HG02642 (cell line): ENCODE measurements around the gene PPP2R5D.
A peak's percentile ranks its signal among the peaks of the same experiment; 100 is the strongest.
"Not testable (repeated sequence)": the region's sequence is repeated elsewhere in the genome, so short reads cannot be mapped to it uniquely, and the experiment has no call there.

Experiments
- ATAC-seq: cut with Tn5 transposase; IDR thresholded peaks from one replicate; pipeline ENCODE4 v1.9.1; 2021; ENCODE audit warnings: mild to moderate bottlenecking; ENCODE audit not compliant: unreplicated experiment, poor library complexity

PPP2R5D gene

GRCh38 chr6:42984001-42984923 is at the start of gene PPP2R5D:
PPP2R5D (plus strand) TSS chr6:42984570; CDS start chr6:42984678, 108 bp downstream.
- ATAC-seq: peak; percentile 94

GRCh38 chr6:42935322-42935721 is 49.0 kb upstream of the PPP2R5D start:
- no peak for ATAC-seq

GRCh38 chr6:42936398-42936797 is 48.0 kb upstream of the PPP2R5D start:
- no peak for ATAC-seq

- no peak for ATAC-seq
Observed at GRCh38 chr6:42937548-42938427, 46.6 kb upstream of the PPP2R5D start.

- no peak for ATAC-seq
Observed at GRCh38 chr6:42938428-42938796, 46.0 kb upstream of the PPP2R5D start.

- ATAC-seq: no peak
Observed at GRCh38 chr6:42938987-42939809, 45.2 kb upstream of the PPP2R5D start.

GRCh38 chr6:42939810-42940167 is 44.6 kb upstream of the PPP2R5D start:
- no peak for ATAC-seq

GRCh38 chr6:42940493-42941045 is 43.8 kb upstream of the PPP2R5D start:
- ATAC-seq: no peak

GRCh38 chr6:42941356-42941755 is 43.0 kb upstream of the PPP2R5D start:
- ATAC-seq: not testable (repeated sequence)

GRCh38 chr6:42942444-42942843 is 41.9 kb upstream of the PPP2R5D start:
- ATAC-seq: no peak

GRCh38 chr6:42947950-42948349 is 36.4 kb upstream of the PPP2R5D start:
- ATAC-seq: no peak

GRCh38 chr6:42952389-42952788 is 32.0 kb upstream of the PPP2R5D start:
- no peak for ATAC-seq

- not testable (repeated sequence) for ATAC-seq
Observed at GRCh38 chr6:42954405-42954804, 30.0 kb upstream of the PPP2R5D start.

- ATAC-seq: no peak
Observed at GRCh38 chr6:42958125-42958524, 26.2 kb upstream of the PPP2R5D start.

GRCh38 chr6:42959917-42960242 is 24.5 kb upstream of the PPP2R5D start:
- no peak for ATAC-seq

GRCh38 chr6:42960243-42961019 is 23.9 kb upstream of the PPP2R5D start, which contains the start of gene GNMT:
GNMT (plus strand) TSS chr6:42960754; CDS start chr6:42960768, 14 bp downstream.
- peak; percentile 55 for ATAC-seq

- ATAC-seq: no peak
Observed at GRCh38 chr6:42961020-42961470, 23.3 kb upstream of the PPP2R5D start.

GRCh38 chr6:42962096-42962495 is 22.3 kb upstream of the PPP2R5D start:
- ATAC-seq: no peak

GRCh38 chr6:42962502-42963178 is 21.7 kb upstream of the PPP2R5D start:
- ATAC-seq: no peak
